ENCODE data around the gene SLC6A12.
"Not testable (repeated sequence)": the region's sequence is repeated elsewhere in the genome, so short reads cannot be mapped to it uniquely, and the experiment has no call there.

Gene SLC6A12

GRCh38 chr12:214003-214741 lies at the start of gene SLC6A12:
TSS of gene SLC6A12 (minus strand) at chr12:214157. CDS start at chr12:209986, 4,171 bp downstream.
- no peak for ATAC-seq

DNA sequence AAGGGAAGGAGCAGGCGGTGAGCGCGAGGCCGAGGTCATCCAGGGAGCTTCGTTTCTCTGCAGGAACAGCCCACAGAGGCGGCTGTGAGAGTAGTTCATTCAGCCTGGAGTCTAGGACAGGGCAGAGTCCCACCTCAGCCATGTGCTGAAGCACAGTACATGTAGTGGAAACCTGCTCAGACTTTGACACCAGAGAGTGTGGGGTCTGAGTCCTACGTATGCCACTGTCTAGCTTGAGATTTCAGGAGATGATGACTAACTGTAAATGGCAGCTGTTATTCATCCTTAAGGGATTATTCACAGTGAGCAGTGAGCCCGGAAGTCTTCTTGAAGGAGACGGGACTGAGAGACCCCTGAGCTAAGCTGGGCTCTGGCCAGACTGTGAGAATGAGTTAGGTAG lies 49.6 kb upstream of the SLC6A12 start:
- no peak for ATAC-seq

- no peak for ATAC-seq
These were observed 48.9 kb upstream of the SLC6A12 start, which contains the start of gene SLC6A13 for GRCh38 chr12:262817-263216. TSS of gene SLC6A13 (minus strand) at chr12:262836. CDS start at chr12:260052, 2,784 bp downstream.

DNA sequence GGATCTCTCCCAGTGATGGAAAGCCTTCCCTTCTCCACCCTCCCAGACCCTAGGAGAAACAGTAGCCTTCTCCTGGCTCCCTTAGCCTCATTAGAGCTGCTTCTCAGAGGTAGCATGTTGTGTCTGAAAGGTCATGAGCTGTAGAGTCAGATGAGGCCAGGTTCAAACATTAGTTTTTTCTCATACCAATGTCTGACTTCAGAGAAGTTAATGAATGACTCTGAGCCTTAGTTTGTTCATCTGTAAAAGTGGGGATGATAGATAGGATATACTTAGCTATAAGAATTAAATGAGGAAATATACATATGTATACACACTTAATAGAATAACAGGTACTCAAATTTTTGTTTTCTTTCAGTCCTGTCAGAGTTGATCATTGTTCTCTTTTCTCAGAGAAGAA lies 48.2 kb upstream of the SLC6A12 start:
- no peak for ATAC-seq

DNA sequence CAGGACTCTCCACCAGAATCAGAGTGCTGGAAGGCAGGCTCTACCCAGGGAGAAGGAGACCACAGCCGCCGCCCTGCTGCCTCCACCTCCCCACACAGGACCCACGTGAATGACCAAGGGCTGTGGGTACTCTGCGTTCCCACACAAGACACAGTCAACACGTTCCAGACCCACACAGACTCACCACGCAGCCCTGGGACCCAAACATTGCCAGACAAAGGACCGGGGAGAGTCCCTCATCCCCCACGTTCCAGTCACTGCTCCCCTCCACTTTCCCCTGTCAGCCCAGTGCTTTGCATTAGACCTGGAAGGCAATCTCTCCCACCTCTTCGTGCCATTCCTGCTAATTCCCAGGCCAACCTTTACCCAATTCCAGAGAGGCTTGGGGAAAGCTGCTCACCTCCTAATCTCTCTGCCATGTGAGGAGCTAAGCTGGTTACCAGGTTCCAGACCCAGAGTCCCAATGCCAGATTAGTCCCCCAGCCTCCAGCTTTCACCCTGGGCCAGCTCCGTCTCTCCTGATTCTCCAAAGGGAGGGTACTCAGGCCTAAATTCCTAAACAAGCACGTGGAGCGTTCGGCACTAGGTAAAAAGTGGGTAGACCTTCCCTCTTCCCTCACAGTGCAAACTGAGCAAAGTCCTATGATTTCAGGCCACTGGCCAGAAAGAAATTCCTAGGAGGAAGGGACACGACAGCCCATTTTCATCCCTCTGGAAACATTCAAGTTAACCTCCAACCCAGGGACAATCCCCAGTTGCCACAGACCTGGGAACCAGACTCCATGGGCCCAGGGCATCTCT lies 43.8 kb upstream of the SLC6A12 start:
- ATAC-seq, result no peak

- no peak for ATAC-seq
These were observed 43.0 kb upstream of the SLC6A12 start for GRCh38 chr12:256958-257357.

- no peak for ATAC-seq
These were observed 42.3 kb upstream of the SLC6A12 start for GRCh38 chr12:256225-256624.

- ATAC-seq, result no peak
These were observed 41.0 kb upstream of the SLC6A12 start for GRCh38 chr12:254912-255311.

DNA sequence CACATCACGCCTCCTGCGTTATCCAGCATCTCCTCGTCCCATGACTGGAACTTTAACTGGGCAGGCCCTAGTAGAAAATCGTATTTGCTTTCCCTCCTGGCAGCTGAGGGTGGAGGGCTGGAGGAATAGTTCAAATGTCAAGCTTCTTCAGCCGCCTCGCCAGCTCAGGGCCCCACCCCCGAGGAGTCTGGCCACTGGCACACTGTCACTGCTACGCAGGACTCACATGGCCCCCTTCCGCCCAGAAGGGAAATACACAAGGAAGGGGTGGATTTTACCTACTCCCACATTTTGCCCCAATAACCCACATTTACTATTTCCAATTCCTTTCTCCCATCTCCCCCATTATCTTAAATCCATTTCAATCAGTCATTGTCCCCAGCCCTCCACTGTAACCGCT lies 40.1 kb upstream of the SLC6A12 start:
- ATAC-seq, result no peak

DNA sequence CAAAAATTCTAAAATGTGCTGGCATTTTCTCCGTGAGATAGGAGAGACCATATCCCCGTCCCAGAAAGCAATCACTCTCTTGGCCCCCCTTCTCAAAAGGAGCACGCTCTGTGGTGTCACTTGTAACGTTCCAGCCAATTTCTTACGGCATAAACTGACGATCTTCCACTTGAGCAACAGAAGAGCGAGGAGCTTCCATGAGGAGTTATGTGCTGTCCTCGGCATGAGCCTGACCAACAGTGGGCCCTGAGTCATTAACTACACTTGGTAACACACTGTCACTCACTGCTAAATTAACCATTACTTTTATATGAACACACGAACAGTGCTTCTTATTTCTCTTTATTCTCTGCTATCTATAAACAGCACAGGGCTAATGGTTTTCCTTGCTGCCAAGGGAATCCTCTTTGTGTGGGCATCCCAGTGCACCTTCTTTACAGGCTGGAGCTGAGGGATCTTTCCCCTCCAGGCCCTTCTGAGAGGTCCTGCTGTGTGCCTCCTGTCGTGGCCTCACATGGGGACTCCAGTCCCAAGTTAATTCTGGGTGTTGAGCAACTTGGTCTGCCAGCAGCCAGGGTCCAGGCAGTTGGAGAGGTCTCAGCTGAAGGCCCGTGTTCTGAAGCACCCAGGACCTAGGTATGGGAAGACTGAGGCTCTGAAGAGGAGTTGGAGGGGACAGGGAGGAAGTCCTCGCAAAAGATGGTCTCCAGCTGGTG lies 39.3 kb upstream of the SLC6A12 start:
- ATAC-seq, result no peak

DNA sequence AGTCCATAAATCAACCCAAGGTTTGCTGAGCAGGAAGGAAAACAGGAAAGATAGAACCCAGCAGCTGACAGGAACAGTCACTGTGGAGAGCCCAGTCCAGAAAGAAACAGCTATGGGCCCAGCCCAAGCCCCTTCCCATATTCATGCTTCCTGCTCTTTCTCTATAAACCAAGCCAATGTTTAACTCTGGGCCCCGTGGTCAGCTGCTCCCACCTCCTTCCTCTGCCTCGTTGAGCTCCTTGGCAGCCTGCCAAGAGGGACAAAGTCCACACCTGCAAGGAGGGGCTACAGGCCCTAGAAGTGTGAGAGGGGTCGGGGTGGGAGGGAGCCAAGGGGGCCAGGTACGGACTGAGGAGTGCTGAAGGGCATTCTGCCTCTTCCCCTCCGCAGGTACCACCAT lies 38.7 kb upstream of the SLC6A12 start:
- no peak for ATAC-seq

DNA sequence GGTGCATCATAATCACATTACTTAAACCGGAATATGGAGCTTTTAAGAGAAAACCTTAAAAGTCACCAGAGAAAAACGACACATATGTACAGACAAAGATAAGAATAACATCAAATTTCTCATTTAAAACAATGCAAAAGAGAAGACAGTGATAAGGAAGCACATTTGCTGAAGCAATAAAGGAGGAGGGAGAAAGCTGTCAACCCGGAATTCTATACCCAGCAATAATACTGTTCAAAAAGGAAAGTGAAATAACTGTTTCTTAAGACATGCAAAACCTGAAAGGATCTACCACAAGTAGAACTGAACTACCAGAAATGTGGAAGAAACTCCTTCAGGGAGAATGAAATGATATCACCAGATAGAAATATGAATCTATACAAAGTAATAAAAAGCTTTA lies 33.3 kb upstream of the SLC6A12 start:
- no peak for ATAC-seq

DNA sequence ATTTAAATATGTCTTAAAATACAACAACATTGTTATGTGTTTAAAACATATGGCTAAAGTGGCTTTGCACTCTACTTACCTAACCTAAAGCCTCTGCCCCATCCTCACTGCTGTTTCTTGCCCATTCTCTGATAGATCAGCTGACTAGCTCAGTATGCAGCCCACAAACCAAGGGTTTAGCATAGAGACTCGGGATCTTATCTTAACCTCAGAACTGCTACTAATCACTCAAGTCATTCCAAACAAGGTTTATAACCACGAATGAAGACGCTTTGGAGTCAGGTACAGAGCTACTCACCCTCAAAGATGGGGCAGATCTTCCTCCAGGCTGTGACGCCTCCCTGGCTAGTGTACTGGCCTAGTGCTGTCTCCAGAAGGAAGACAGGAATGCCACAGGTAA lies 29.4 kb upstream of the SLC6A12 start:
- ATAC-seq, result no peak

DNA sequence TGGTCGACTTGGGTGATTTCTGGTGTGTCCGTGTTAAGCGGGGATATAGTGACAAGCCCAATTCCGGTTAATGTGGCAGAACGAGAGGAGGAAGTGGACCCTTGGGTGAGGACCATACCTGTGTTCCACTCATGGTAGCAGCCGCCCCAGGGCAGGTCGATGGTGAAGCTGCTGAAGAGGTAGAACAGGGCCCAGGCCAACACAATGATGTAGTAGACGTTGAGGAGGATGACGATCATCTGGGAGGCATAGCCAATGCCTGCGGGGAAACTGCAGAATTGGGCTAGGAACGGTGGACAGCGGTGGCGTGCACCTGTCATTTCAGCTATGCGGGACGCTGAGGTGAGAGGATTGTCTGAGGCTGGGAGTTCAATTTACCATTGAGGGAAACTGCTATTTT lies 28.5 kb upstream of the SLC6A12 start:
- no peak for ATAC-seq

GRCh38 chr12:241266-241665 lies 27.3 kb upstream of the SLC6A12 start:
- ATAC-seq, result no peak

DNA sequence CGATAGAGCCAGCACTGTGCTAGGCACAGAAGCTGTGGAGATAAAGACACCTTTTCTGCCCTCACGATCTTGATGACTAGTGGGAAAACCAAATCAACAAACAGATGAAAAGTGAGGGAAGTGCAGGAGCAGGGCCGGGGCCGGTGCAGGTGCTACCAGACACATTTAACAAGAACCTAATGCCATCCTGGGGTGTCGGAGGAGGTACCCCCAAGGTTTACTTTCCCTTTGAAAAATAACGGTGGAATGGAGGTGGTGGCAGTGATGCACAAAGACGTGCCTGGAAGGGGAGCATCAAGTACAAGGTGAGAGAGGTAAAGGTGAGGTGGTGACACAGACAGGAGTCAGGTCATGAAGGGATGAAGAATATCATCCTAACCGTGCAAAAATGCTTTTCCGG lies 26.6 kb upstream of the SLC6A12 start:
- no peak for ATAC-seq

GRCh38 chr12:238736-239398 lies 24.9 kb upstream of the SLC6A12 start:
- no peak for ATAC-seq

GRCh38 chr12:238116-238515 lies 24.2 kb upstream of the SLC6A12 start:
- ATAC-seq, result no peak

GRCh38 chr12:237026-237815 lies 23.3 kb upstream of the SLC6A12 start:
- ATAC-seq, result no peak

DNA sequence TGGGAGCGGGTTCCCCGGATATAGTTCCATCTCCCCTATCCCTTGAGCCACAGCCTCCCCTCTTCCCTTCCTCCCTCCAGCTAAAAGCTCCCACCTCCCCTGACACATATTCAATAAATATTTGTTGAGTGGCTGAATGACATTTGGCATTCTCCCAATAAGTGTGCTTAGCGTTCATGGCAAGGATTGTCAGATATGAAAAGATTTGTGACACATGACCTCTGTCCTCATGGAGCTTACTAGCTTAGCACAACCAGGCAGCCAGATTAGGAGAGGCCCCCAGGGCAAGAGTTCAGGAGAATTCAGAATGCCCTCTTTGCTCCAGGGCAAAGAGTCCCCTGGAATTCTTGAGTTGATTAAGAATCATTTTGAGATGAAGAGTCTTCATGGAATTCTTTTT lies 22.5 kb upstream of the SLC6A12 start:
- no peak for ATAC-seq

- not testable (repeated sequence) for ATAC-seq
These were observed 22.0 kb upstream of the SLC6A12 start for GRCh38 chr12:235967-236366.

DNA sequence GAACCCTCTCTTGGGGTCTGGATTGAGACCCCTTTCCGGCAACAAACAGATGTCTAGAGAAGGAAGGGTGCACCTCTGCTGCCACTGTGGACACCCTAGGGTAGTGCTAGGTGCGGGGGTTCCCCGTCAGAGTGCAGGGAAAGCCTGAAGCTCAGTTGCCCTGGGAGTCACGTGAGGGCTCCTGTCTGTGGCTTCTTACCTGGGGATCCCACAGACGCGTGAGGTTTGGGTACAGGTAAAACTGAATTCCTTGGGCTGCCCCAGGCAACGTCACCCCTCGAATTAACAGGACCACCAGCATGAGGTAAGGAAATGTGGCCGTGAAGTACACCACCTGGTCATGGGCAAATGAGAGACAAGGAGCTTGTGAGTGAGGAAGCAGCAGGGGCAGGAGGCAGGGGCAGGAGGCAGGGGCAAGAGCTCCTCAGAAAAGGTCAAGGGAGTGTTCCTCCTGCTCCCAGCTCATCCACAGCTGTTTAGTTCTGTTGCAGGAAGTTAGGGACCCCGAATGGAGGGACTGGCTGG lies 21.0 kb upstream of the SLC6A12 start:
- ATAC-seq, result no peak

Data from activated CD4-positive, CD25-positive, alpha-beta regulatory T cell treated with anti-CD3 and anti-CD28 coated beads, Interleukin-2, amount 50 U/mL, for 24 hours (primary cell).